Activated T-cell treated with anti-CD3 and anti-CD28 coated beads for 24 hours (primary cell): ENCODE data around the gene PMEL.
A peak's percentile ranks its signal among the peaks of the same experiment; 100 is the strongest.
"Not testable (repeated sequence)": the region's sequence is repeated elsewhere in the genome, so short reads cannot be mapped to it uniquely, and the experiment has no call there.

Experiments
- DNase-seq: peaks from one replicate; pipeline ENCODE4 v3.0.0-alpha.2; 2020; ENCODE audit warnings: low read depth

Gene PMEL

DNA sequence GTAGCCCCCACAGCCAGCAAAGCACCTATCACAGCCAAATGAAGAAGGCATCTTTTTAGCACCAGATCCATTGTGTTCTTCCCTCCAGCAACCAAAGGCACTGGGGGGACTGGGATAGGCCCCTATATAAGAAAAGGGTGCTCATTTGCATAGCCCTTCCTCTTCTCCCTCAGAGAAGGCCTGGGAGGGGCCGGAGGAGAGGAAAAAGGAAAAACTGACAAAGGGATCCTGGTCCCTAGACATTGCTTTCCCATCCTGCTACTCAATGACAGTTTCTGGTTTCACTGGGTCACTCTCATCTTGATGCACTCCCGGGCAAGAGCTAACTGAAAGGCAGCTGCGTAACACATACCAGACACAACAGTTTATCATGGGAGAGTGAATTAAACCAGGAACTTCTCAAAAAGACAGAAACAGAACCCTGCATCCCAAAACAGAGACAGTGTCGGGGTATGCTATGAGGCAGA lies at the start of gene PMEL:
PMEL (minus strand) TSS at position 102 of the 467 bp plus-strand sequence; CDS start at position 71, 31 bp downstream.
- DNase-seq, result no peak

DNA sequence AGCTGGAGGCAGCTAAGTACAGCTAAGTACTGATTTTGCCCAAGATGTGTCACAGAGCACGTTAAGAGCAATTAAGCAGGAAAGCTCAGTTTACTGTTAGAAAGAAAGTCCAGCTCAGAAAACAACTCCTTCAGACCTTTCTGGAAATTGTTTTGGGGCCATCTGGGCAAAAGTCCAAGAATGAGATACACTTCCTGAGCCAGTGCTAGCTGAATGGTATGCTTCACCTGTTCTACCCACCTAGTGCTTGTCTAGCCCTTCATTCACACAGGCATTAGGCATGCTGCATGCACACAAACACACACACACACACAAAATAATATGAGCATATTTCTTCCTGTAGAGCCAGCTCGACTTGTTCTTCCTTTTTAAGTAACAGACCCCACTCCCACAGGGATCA lies 48.4 kb upstream of the PMEL start:
- DNase-seq, result no peak

DNA sequence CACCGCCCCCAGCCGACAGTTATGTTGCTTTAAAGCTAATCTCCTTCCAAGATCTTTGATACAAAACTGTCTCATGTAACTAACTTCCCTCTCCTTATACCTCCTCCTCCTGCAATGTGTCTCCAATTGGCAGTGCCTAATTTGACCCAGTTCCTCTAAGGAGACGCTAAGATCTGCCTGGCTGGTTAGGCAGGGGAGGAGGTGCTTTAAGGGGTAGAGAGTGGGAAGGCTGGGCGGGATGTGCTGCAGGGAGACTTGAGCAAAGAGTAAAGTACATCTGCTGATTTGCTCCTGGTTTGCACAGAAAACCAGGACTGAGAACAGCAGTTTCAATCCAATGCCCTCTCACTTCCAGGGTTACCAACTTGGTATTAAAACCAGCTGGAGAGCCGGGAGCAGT lies 47.6 kb upstream of the PMEL start:
- no peak for DNase-seq

DNA sequence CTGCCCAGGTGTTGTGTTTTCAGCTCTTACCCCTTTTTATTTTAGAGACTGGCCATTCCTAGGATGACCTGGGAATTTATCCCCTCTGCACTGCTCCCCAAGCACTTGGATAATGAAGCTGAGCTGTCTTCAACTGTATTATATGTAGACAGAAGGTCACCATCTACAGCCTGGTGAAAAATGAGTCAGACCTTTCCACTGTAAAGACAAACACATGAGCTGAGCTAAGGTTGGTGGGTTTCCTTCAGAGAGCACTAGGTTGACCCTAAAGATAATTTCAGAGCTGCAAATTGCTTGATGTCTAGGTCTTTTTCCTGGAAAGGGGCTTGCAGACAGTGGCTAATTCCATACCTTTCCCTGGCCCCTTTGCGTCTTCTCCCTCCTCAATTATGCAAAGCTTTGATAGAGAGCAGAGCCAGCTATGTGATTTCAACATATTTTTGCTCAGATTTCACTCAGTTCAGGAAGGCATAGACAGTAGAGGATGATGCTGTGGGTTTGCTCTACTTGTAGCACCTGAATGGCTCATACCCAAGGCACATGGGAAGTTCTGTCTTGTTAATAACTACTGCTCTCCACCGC lies 45.8 kb upstream of the PMEL start:
- DNase-seq, result no peak

DNA sequence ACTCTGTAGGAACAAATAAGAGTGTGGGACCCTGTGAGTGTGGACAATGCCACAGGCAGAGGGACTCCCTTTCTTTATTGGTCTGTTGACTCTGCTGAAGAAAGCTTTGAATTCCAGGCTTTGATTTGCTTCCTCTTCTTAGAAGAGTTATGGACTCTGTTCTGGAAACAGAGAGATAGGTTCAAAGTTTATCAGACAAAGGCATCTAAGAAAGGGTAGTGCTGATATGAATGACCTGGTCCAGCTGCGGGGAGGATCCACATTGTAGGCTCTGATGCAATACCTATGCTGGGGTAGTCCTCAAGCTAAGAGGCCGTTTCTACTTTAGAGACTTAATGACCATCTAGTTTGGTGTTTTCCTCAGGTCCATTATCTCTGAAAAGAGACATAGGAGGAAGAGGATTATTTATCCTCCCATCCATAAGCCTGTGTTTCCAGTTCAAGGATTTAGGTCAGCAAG lies 44.3 kb upstream of the PMEL start:
- no peak for DNase-seq

DNA sequence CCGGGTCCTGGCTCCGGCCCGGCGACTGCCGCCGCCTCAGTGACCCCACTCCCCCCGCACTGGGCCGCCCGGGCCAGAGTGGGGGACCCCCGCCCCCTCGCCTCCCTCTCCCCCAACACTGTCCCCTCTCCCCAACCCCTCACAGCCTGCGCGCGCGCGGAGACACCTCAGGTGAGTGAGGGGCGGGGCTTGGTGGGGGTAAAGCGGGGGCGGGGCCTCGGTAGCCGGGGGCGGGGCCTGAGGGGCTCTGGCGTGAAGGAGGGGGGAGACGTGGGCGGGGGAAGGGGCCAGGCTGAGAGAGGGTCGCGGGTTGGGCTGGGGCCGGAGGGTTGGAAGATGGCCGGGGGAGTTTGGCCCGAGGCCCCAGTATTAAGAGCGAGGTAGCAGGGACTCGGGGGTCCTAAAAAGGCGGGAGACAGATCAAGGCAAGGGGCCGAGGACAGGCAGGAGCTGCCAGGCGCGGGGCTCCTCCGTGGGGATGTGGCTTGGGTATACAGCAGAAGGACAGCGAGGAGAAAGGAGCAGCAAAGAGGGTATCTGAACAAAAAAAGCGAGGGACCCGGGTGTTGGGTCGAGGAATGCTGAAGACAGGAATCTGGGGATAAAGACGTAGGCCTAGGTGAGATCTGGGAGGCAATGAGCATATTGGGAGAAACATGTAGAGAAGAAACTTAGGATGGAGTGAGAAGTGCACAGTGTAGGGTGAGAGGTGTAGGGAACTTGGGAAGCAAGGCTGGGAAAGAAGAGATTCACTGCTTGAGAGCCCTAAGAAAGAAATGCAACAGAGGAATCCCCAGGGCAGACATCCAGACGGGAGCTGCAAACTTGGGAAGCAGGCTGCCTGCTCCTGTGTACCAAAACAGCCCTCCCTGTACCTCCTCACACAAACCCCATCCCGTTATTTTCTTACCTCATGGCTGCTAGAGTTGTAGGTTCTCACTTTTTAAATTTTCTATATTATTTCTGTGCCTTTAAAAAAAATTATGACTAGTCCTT lies 42.0 kb upstream of the PMEL start:
- peak; percentile 40 for DNase-seq

DNA sequence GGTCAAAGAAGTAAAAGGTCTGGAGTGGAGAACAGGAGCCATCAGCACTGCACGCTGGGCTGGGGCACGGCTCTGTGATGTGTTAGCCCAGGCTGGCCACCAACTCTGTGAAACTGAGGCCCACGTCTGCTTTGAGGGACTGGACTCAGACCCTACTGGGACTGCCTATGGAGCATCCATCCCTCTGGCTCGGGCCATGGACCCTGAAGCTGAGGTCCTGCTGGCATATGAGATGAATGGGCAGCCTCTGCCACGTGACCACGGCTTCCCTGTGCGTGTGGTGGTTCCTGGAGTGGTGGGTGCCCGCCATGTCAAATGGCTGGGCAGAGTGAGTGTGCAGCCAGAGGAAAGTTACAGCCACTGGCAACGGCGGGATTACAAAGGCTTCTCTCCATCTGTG lies 38.4 kb upstream of the PMEL start:
- DNase-seq, result no peak

DNA sequence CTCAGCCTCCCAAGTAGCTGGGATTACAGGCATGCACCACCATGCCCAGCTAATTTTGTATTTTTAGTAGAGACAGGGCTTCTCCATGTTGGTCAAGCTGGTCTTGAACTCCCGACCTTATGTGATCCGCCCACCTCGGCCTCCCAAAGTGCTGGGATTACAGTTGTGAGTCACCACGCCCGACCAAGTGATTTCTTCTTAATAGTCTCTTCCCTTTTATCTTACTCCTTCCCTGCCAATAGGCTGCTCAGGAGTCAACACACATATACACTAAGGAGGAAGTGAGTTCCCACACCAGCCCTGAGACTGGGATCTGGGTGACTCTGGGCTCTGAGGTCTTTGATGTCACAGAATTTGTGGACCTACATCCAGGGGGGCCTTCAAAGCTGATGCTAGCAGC lies 37.5 kb upstream of the PMEL start:
- DNase-seq, result not testable (repeated sequence)

DNA sequence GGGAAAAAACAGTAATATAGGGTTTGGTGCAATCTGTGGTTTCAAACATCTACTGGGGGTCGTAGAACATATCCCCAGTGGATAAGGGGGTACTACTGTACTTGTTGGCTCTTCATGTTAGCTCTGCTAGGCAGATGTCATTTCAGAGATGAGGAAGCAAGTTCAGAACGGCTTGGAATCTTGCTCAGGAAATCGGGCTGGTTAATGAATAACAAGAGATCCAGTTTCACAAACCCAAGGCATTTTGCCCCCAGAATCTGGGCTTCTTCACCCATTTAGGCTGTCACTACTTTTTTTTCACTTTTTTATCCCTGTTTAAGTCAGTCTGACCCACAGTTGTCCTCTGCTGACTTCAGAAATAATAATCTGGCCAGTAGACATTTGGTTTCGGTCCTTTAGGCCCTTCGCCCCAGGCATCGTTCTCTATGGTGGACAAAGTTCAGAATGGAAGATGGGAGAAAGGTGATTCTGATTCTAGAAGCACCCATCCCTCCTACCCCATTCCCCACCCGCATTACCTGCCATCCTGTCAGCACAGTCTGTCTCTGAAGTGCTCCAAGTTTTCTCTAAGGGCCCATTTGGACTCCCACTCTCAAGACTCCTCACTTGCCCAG lies 35.8 kb upstream of the PMEL start:
- no peak for DNase-seq

DNA sequence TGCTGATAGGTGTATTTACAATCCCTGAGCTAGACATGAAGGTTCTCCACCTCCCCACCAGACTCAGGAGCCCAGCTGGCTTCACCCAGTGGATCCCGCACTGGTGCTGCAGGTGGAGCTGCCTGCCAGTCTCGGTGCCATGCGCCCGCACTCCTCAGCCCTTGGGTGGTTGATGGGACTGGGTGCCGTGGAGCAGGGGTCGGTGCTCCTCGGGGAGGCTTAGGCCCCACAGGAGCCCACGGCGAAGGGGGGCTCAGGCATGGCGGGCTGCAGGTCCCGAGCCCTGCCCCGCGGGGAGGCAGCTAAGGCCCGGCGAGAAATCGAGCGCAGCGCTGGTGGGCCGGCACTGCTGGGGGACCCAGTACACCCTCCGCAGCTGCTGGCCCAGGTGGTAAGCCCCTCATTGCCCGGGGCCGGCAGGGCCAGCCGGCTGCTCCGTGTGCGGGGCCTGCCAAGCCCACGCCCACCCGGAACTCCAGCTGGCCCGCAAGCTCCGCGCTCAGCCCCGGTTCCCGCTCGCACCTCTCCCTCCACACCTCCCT lies 34.2 kb upstream of the PMEL start:
- DNase-seq, result not testable (repeated sequence)

DNA sequence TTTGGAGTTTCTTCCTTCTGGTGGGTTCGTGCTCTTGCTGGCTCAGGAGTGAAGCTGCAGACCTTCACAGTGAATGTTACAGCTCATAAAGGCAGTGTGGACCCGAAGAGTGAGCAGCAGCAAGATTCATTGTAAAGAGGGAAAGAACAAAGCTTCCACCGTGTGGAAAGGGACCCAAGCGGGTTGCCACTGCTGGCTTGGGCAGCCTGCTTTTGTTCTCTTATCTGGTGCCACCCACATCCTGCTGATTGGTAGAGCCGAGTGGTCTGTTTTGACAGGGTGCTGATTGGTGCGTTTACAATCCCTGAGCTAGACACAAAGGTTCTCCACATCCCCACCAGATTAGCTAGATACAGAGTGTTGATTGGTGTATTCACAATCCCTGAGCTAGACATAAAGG lies 33.7 kb upstream of the PMEL start:
- DNase-seq, result not testable (repeated sequence)

DNA sequence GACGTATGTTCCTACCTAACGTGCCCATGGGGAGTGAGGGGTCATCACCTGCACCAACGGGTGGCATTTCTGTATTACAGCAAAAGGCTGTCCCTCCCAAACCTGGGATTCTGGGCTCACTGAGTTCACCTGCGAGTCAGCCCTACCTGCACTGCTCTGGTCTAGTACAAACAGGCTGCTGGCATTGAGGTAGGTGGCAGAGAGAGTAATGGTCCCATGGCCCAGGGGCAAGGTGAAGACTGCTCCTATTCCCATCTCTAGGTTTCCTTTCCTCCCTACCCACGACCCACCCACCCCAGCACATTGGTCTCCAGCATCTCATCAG lies 31.7 kb upstream of the PMEL start:
- no peak for DNase-seq

DNA sequence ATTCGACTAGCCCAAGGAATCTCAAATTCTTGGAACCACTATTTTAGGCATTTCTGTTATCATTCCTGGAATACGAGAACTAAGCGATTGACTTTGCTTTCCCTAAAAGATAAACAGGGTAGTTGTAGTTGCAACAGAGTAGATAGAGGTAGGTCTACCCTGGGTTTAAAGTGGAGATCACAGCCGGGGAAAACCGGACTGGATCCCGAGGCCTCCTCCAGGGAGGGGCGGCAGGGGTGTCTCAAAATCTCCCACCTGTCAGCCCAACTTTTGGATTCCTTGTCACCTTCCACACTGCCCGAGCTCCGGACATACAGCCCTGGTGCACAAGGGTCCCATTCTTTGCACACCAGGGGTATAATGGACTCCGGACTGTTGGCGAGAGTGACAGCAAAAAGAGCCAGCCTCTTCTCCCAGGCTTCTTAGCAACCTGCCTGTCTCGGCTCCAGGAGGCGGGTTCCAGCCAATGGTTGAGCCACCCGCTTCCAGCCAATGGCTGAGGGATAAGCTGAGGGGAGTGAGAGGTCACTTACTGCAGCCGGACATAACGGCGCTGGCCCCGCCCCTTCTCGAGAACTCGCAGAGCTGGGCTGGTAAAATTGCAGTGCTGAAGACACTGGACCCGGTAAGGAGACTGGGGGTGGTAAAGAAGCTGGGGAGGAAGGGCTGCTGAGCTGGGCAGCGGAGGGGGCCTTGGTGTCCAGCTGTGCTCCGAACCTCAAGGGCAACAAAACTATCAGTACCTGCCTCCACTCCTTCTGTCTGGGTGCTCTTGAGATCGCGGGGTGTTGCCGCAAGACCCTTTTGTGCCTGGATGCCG lies 31.1 kb upstream of the PMEL start, which contains the start of gene SUOX:
SUOX (plus strand) TSS at position 562 of the 820 bp plus-strand sequence. CDS start 4,946 bp downstream, outside the sequence.
- peak; percentile 8 for DNase-seq

DNA sequence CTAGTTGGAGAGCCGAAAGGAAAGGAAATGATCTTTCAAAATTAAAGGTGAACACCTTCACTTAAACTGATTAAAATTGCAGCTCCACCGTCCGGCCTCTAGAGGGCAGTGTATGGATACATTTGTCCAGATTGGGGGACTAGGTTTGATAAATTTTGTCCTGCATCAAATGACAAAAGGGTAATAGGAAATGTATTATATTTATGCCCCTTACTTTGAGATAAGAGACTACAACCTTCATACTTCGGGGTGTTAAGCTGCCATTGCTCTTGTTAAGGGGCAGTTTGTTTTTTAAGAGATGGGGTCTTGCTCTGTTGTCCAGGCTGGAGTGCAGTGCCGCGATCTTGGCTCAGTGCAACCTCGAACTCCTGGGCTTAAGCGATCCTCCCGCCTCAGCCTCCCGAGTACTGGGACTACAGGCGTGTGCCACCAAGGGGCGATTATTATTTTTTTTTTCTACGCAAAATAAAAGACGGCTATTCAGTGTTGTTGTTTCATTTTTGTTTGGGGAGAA lies 30.4 kb upstream of the PMEL start:
- peak; percentile 61 for DNase-seq

DNA sequence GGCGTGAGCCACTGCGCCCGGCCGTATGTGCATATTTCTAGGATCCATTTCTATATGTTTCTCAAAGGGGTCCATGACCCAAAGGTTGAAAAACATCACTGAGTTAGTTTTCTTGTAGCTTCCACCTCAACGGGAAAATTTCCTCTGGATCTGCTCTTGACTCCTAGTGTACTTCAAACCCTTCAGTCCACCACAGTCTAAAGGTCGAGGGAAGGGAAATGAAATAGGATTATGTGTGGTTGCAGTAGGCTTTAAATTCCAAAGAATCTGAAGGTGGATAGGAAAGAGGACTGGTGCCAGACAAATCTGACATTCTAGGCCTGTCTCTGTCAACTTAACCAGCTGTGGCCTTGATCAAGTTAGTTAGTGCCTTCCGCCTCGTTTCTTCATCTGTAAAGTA lies 29.5 kb upstream of the PMEL start:
- DNase-seq, result no peak

DNA sequence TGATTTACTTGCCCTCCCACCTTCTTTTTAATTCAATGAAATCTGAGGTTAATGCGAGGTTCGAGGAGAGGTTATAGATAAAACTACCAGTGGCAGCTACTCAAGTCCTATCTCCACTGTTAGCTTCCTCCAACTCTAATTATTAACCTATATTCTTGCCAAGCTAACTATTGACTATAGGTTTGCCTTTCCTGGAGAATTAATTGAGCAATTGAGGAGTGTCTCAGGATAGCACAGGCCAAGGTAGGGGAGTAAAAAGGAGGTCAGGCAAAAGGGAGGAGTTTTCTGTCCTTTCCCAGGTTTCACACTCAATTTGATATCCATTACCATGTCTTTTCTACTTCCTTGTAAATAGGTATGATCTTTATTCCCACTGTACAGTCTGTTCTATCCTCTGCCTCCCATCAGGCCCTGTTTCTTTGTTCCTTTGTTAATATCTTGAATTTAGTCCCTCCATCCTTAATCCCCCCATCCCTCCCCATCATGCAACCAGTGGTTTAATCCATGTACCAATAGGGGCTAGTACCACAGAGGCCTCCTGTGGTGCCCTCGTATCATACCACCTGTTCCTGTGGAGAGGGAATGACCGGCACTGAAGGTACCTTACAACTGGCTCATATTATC lies 27.5 kb upstream of the PMEL start:
- no peak for DNase-seq

DNA sequence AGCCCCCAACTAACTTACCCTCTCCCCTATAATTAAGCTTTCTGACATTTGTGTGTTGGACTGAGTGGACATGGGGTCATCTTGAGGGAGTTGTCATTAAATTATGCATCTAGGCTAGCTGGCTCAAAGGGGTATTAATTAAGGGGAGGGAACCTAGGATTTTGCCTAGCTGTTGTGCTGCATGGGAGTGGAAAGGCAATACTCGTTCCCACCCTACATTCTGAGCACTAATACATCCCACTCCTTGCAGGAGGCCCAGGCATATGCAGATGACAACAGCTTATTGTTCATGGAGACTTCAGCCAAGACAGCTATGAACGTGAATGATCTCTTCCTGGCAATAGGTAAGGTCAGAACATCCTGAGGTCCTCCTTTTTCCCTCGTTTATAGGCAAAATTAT lies 25.3 kb upstream of the PMEL start:
- DNase-seq, result no peak

DNA sequence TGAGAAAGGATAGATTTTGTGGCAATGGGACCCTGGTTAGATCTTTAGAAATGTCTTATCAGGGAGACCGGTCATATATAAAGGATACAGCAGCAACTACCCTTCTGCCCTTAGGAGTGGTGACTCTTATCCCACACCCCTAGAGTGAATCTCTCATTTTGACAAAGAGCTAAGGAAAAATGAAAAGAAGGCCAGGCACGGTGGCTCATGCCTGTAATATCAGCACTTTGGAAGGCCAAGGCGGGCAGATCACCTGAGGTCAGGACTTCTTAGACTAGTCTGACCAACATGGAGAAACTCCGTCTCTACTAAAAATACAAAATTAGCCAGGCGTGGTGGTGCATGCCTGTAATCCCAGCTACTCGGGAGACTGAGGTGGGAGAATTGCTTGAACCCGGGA lies 20.1 kb upstream of the PMEL start:
- DNase-seq, result not testable (repeated sequence)

DNA sequence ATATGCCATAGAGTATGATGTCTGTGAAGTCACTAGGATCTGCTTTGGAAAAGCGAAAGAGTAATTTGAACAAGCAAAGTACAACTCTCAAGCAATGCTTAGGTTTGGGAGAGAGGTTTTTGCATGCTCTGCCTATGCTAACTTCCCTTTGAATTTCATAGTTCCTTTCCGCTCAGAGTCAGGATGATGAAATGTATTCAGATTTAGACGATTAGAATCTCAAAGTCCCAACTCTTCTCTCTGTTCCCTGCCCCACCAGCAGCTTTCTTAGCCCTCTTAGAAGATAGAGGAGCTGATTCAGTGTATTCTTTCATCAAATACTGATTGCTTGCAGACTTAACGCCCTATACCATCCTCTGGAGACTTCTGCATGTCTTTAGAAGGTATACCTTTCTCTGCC lies 19.5 kb upstream of the PMEL start:
- no peak for DNase-seq

DNA sequence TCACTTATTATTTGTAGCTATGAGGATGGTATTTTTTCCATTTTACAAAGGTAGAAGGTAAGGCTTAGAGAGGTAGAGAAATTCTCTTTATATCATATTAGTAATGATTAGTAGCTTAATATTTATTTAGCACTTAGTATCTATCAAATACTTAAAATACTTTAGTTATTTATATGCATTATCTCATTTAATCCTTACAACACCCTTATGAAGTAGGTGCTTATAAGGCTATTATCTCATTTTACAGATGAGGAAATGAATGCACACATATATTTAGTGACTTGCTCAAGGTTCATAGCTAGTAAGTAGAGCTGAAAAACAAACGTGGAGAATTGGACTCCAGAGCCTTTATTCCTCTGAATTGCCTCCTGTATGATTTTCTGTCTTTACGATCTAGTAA lies 19.0 kb upstream of the PMEL start:
- no peak for DNase-seq
